Colon (tissue), 2 donors: Measurements from ENCODE around the gene TDRD15.
"Not testable (repeated sequence)": the region's sequence is repeated elsewhere in the genome, so short reads cannot be mapped to it uniquely, and the experiment has no call there.

Source experiments
- FAIRE-seq: peaks from 2 replicates; lab custom pipeline; 2012; peaks lifted over from hg19 to GRCh38; lab: Jason Lieb, UNC
- donor health status: control.
- donor health status: control.

TDRD15 gene

GRCh38 chr2:21148718-21149117, 24.9 kb downstream of the TDRD15 start:
- no peak for FAIRE-seq

- not testable (repeated sequence) for FAIRE-seq
Observed at GRCh38 chr2:21151234-21151633, 27.5 kb downstream of the TDRD15 start.

- FAIRE-seq: no peak
Observed at GRCh38 chr2:21155365-21156136, 31.8 kb downstream of the TDRD15 start.

- FAIRE-seq: no peak
Observed at GRCh38 chr2:21161122-21161521, 37.4 kb downstream of the TDRD15 start.

- no peak for FAIRE-seq
Observed at GRCh38 chr2:21161832-21162614, 38.3 kb downstream of the TDRD15 start.

- no peak for FAIRE-seq
Observed at GRCh38 chr2:21162615-21162878, 38.8 kb downstream of the TDRD15 start.

- FAIRE-seq: no peak
Observed at GRCh38 chr2:21163213-21163612, 39.4 kb downstream of the TDRD15 start.

- no peak for FAIRE-seq
Observed at GRCh38 chr2:21165350-21165749, 41.6 kb downstream of the TDRD15 start.

- FAIRE-seq: no peak
Observed at GRCh38 chr2:21175895-21176646, 52.3 kb downstream of the TDRD15 start.

GRCh38 chr2:21181957-21182356, 58.2 kb downstream of the TDRD15 start:
- FAIRE-seq: no peak

GRCh38 chr2:21183306-21183705, 59.5 kb downstream of the TDRD15 start:
- FAIRE-seq: no peak

- no peak for FAIRE-seq
Observed at GRCh38 chr2:21183726-21184125, 60.0 kb downstream of the TDRD15 start.

- no peak for FAIRE-seq
Observed at GRCh38 chr2:21191535-21191934, 67.8 kb downstream of the TDRD15 start.
